ENCODE measurements around the gene LGALS3.

The LGALS3 gene

DNA sequence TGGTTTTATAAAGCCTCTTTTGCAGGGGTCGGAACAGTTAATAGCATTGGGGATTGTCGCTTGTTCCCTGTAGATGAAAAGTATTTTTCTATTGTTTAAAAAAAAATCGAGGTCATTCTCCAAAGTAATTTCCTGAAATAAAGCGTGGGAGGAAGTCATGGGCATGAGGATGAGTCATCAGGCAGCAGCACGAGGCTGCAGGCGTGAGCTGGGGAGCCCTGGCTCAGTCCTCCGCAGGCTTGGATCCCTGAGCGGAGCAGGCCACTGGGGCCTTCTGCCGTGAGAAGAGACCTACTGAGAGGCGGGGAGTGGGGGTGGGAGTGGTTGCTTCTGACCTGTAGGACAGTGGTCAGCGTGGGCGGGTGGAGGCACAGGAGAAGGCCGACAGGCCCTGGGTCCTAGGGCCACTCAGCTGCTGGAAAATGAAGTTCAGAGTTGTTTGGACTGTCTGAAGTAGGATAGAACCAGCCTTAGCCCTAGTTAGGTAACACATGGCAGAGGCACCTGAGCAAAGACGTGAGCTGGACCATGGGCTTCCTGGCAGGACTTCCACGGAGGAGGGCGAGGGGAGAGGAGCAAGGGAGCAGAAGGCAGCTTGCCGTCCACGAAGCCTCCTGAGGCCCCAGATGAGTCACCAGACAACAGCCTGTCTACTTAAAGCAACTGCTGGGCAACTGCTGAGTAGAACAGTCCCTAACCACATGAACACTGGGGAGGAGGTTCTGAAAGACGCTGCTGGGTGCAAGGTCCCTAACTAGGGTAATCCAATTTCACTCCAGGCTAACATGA is 21.1 kb upstream of the LGALS3 start (continued):
- TF ChIP-seq, protein P1, sequence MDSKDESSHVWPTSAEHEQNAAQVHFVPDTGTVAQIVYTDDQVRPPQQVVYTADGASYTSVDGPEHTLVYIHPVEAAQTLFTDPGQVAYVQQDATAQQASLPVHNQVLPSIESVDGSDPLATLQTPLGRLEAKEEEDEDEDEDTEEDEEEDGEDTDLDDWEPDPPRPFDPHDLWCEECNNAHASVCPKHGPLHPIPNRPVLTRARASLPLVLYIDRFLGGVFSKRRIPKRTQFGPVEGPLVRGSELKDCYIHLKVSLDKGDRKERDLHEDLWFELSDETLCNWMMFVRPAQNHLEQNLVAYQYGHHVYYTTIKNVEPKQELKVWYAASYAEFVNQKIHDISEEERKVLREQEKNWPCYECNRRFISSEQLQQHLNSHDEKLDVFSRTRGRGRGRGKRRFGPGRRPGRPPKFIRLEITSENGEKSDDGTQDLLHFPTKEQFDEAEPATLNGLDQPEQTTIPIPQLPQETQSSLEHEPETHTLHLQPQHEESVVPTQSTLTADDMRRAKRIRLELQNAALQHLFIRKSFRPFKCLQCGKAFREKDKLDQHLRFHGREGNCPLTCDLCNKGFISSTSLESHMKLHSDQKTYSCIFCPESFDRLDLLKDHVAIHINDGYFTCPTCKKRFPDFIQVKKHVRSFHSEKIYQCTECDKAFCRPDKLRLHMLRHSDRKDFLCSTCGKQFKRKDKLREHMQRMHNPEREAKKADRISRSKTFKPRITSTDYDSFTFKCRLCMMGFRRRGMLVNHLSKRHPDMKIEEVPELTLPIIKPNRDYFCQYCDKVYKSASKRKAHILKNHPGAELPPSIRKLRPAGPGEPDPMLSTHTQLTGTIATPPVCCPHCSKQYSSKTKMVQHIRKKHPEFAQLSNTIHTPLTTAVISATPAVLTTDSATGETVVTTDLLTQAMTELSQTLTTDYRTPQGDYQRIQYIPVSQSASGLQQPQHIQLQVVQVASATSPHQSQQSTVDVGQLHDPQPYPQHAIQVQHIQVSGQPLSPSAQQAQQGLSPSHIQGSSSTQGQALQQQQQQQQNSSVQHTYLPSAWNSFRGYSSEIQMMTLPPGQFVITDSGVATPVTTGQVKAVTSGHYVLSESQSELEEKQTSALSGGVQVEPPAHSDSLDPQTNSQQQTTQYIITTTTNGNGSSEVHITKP (tag by site-specific recombination; IDR thresholded peaks at IDR 0.05) = 0 out of 2 replicates have a peak, but pooled peaks have one; percentile 28
- TF ChIP-seq PRDM1 (tag by site-specific recombination; IDR thresholded peaks at IDR 0.05) = 0 out of 2 replicates have a peak, but pooled peaks have one; percentile 0
- TF ChIP-seq ZNF202 (tag by site-specific recombination; IDR thresholded peaks at IDR 0.05; ENCODE audit: borderline replicate concordance) = no peak
- TF ChIP-seq, protein P2, sequence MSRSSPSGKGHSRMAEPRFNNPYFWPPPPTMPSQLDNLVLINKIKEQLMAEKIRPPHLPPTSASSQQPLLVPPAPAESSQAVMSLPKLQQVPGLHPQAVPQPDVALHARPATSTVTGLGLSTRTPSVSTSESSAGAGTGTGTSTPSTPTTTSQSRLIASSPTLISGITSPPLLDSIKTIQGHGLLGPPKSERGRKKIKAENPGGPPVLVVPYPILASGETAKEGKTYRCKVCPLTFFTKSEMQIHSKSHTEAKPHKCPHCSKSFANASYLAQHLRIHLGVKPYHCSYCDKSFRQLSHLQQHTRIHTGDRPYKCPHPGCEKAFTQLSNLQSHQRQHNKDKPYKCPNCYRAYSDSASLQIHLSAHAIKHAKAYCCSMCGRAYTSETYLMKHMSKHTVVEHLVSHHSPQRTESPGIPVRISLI (tag by site-specific recombination; IDR thresholded peaks at IDR 0.05) = peak; percentile 61; the same call in 1 of the 2 replicates
- peak; percentile 21 for TF ChIP-seq SP2 (tag by site-specific recombination; IDR thresholded peaks at IDR 0.05)
- TF ChIP-seq ZNF398 (tag by site-specific recombination; IDR thresholded peaks at IDR 0.05) = peak; percentile 19; the same call in 1 of the 2 replicates
- TF ChIP-seq ZNF692 (tag by site-specific recombination; IDR thresholded peaks at IDR 0.05) = 0 out of 2 replicates have a peak, but pooled peaks have one; percentile 38
- peak; percentile 86 for TF ChIP-seq ZNF335 (tag by site-specific recombination; conservative IDR thresholded peaks at IDR 0.05)
- no peak for TF ChIP-seq KLF1 (tag by site-specific recombination; IDR thresholded peaks at IDR 0.05)
- TF ChIP-seq EGR2 (tag by site-specific recombination; IDR thresholded peaks at IDR 0.05; ENCODE audit: low read depth) = peak; percentile 96
- TF ChIP-seq GLIS2 (tag by site-specific recombination; IDR thresholded peaks at IDR 0.05) = 0 out of 2 replicates have a peak, but pooled peaks have one; percentile 15
- TF ChIP-seq, protein P3, sequence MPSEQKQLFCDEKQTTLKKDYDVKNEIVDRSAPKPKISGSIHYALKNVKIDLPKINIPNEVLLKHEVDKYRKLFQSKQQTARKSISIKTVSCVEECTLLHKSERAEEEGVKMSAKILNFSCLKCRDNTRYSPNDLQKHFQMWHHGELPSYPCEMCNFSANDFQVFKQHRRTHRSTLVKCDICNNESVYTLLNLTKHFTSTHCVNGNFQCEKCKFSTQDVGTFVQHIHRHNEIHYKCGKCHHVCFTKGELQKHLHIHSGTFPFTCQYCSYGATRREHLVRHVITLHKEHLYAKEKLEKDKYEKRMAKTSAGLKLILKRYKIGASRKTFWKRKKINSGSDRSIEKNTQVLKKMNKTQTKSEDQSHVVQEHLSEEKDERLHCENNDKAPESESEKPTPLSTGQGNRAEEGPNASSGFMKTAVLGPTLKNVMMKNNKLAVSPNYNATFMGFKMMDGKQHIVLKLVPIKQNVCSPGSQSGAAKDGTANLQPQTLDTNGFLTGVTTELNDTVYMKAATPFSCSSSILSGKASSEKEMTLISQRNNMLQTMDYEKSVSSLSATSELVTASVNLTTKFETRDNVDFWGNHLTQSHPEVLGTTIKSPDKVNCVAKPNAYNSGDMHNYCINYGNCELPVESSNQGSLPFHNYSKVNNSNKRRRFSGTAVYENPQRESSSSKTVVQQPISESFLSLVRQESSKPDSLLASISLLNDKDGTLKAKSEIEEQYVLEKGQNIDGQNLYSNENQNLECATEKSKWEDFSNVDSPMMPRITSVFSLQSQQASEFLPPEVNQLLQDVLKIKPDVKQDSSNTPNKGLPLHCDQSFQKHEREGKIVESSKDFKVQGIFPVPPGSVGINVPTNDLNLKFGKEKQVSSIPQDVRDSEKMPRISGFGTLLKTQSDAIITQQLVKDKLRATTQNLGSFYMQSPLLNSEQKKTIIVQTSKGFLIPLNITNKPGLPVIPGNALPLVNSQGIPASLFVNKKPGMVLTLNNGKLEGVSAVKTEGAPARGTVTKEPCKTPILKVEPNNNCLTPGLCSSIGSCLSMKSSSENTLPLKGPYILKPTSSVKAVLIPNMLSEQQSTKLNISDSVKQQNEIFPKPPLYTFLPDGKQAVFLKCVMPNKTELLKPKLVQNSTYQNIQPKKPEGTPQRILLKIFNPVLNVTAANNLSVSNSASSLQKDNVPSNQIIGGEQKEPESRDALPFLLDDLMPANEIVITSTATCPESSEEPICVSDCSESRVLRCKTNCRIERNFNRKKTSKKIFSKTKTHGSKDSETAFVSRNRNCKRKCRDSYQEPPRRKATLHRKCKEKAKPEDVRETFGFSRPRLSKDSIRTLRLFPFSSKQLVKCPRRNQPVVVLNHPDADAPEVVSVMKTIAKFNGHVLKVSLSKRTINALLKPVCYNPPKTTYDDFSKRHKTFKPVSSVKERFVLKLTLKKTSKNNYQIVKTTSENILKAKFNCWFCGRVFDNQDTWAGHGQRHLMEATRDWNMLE (tag by site-specific recombination; conservative IDR thresholded peaks at IDR 0.05; ENCODE audit: low read depth) = peak; percentile 33; the same call in 1 of the 2 replicates
- TF ChIP-seq, protein P4, sequence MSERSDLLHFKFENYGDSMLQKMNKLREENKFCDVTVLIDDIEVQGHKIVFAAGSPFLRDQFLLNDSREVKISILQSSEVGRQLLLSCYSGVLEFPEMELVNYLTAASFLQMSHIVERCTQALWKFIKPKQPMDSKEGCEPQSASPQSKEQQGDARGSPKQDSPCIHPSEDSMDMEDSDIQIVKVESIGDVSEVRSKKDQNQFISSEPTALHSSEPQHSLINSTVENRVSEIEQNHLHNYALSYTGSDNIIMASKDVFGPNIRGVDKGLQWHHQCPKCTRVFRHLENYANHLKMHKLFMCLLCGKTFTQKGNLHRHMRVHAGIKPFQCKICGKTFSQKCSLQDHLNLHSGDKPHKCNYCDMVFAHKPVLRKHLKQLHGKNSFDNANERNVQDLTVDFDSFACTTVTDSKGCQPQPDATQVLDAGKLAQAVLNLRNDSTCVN (tag by site-specific recombination; optimal IDR thresholded peaks at IDR 0.05) = peak; percentile 21
- TF ChIP-seq ZBTB17 (tag by site-specific recombination; IDR thresholded peaks at IDR 0.05) = peak; percentile 86
- no peak for TF ChIP-seq HOXA7 (CRISPR knock-in tag; IDR thresholded peaks at IDR 0.05; ENCODE audit: borderline replicate concordance)
- peak; percentile 57 for TF ChIP-seq SP7 (tag by site-specific recombination; IDR thresholded peaks at IDR 0.05)
- TF ChIP-seq KLF9 (tag by site-specific recombination; IDR thresholded peaks at IDR 0.05; ENCODE audit: low read depth) = no peak
- TF ChIP-seq ZNF473 (tag by site-specific recombination; IDR thresholded peaks at IDR 0.05) = no peak

Measured in HEK293 (cell line).